Astrocyte (in vitro differentiated cells and primary cell): ENCODE results near the gene TMEM132C. TPM values are rescaled to one million over a fixed set of nuclear protein-coding genes. Genes with fewer than 3 reads are reported as not detected.

Experiments
- DNase-seq: peaks from one replicate; pipeline ENCODE4 v3.0.0-alpha.2; 2010; ENCODE audit warnings: low read depth
- FAIRE-seq: peaks from 2 replicates; lab custom pipeline; 2011; peaks lifted over from hg19 to GRCh38; lab: Jason Lieb, UNC
- H2AFZ ChIP-seq: 2 replicates; pipeline ENCODE4 v1.6.0; 2012; ENCODE audit warnings: low read depth, low read length, inconsistent platforms
- H3K27ac ChIP-seq: 2 replicates; pipeline ENCODE4 v1.5.1; 2011; ENCODE audit warnings: low read depth, low read length, inconsistent platforms
- H3K27me3 ChIP-seq: 2 replicates; pipeline ENCODE4 v1.6.0; 2011; ENCODE audit warnings: low read length, inconsistent platforms; ENCODE audit not compliant: insufficient read depth
- H3K36me3 ChIP-seq: 2 replicates; pipeline ENCODE4 v1.5.1; 2011; ENCODE audit warnings: low read length, inconsistent platforms; ENCODE audit not compliant: insufficient read depth
- H3K4me1 ChIP-seq: 2 replicates; pipeline ENCODE4 v1.5.1; 2011; ENCODE audit warnings: low read length, inconsistent platforms; ENCODE audit not compliant: insufficient read depth
- H3K4me2 ChIP-seq: 2 replicates; pipeline ENCODE4 v1.6.0; 2012; ENCODE audit warnings: low read length, inconsistent platforms
- H3K4me3 ChIP-seq: 2 replicates; pipeline ENCODE4 v1.5.1; 2011; ENCODE audit warnings: low read depth, mild to moderate bottlenecking, low read length, inconsistent platforms; ENCODE audit not compliant: insufficient read depth
- H3K79me2 ChIP-seq: 2 replicates; pipeline ENCODE4 v1.6.0; 2012; ENCODE audit warnings: mild to moderate bottlenecking, low read length, inconsistent platforms; ENCODE audit not compliant: insufficient read depth
- H3K9ac ChIP-seq: 2 replicates; pipeline ENCODE4 v1.6.0; 2012; ENCODE audit warnings: mild to moderate bottlenecking, low read length, inconsistent platforms
- H3K9me3 ChIP-seq: 2 replicates; pipeline ENCODE4 v1.5.1; 2012; ENCODE audit warnings: low read depth, mild to moderate bottlenecking, low read length, inconsistent platforms; ENCODE audit not compliant: insufficient read depth
- H4K20me1 ChIP-seq: 2 replicates; pipeline ENCODE4 v1.6.0; 2012; ENCODE audit warnings: low read length, inconsistent platforms; ENCODE audit not compliant: insufficient read depth
- H3K27ac Mint-ChIP-seq: one replicate; pipeline ENCODE4 v1.8.0; 2021; ENCODE audit warnings: mild to moderate bottlenecking, mixed read lengths; ENCODE audit not compliant: unreplicated experiment
- H3K27me3 Mint-ChIP-seq: one replicate; pipeline ENCODE4 v1.8.0; 2021; ENCODE audit warnings: low read depth, mixed read lengths; ENCODE audit not compliant: unreplicated experiment
- H3K36me3 Mint-ChIP-seq: one replicate; pipeline ENCODE4 v1.8.0; 2021; ENCODE audit warnings: low read depth, mixed read lengths; ENCODE audit not compliant: unreplicated experiment
- H3K4me1 Mint-ChIP-seq: one replicate; pipeline ENCODE4 v1.8.0; 2021; ENCODE audit warnings: low read depth, mixed read lengths; ENCODE audit not compliant: unreplicated experiment
- H3K4me3 Mint-ChIP-seq: one replicate; pipeline ENCODE4 v1.8.0; 2021; ENCODE audit warnings: mild to moderate bottlenecking, moderate library complexity, mixed read lengths; ENCODE audit not compliant: unreplicated experiment
- H3K9me3 Mint-ChIP-seq: one replicate; pipeline ENCODE4 v1.8.0; 2021; ENCODE audit warnings: mild to moderate bottlenecking, mixed read lengths; ENCODE audit not compliant: unreplicated experiment
- EZH2 ChIP-seq: IDR thresholded peaks from 2 replicates; pipeline ENCODE4 v1.6.1; 2012; ENCODE audit warnings: mild to moderate bottlenecking, low read length, inconsistent platforms; ENCODE audit not compliant: insufficient read depth
- total RNA-seq: library from RNA; stranded (reverse); gene quantifications from 2 replicates; pipeline ENCODE4 v1.2.1, GENCODE V29; 2021
- TF ChIP-seq, protein P1 (sequence below): IDR thresholded peaks from 2 replicates; pipeline ENCODE4 v1.5.1; 2011; ENCODE audit warnings: low read depth, mild to moderate bottlenecking, inconsistent platforms, low read length, moderate library complexity; ENCODE audit not compliant: insufficient read depth

The TMEM132C gene
- total RNA-seq, 1 donor from 2014 or later = not detected

DNA sequence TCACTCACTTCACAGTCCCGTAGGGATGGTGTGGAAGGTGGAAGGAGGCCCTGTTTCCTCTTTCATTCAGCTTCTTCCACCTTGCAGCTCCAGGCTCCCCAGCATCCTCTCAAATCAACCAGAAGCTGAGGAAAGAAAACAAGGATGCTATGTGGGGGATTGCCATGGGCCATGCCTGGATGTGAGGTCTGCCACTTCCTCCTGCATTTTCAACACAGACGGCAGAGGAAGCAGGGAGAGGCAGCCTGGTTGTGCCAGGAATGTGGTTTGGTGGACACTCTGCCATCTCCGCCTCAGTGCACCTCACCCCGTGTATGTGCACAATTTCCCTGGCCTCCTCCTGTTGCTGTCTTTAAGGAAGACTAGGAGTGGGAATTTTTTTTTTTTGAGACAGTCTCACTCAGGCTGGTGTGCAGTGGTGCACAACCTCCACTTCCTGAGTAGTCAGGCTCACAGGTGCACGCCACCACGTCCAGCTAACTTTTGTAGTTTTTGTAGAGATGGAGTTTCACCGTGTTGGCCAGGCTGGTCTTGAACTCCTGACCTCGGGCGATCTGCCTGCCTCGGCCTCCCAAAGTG lies 457.6 kb downstream of the TMEM132C start:
- Histone ChIP-seq H3K79me2 (no peaks in the 10 kb centered on the region), H3K4me1 (no peaks in the 10 kb centered on the region), H2AFZ (no peak overlapping the region), H3K27ac (no peak overlapping the region), H3K36me3 (no peaks in the 10 kb centered on the region), H3K4me3 (no peak overlapping the region), H3K9ac (no peak overlapping the region), H4K20me1 (no peaks in the 10 kb centered on the region), H3K4me2 (no peak overlapping the region), H3K27me3 (no peaks in the 10 kb centered on the region), H3K9me3 (no peaks in the 10 kb centered on the region)
- H3K4me3 Mint-ChIP-seq = no peak overlapping the region
- DNase-seq (no peak), FAIRE-seq (no peak)
- H3K4me1 Mint-ChIP-seq = no peaks in the 10 kb centered on the region
- peaks cover 3% of the 10 kb centered on the region for H3K9me3 Mint-ChIP-seq
- H3K27ac Mint-ChIP-seq = no peak overlapping the region
- H3K27me3 Mint-ChIP-seq = no peaks in the 10 kb centered on the region
- H3K36me3 Mint-ChIP-seq = no peaks in the 10 kb centered on the region
- no peak for TF ChIP-seq EZH2
- TF ChIP-seq, protein P1, sequence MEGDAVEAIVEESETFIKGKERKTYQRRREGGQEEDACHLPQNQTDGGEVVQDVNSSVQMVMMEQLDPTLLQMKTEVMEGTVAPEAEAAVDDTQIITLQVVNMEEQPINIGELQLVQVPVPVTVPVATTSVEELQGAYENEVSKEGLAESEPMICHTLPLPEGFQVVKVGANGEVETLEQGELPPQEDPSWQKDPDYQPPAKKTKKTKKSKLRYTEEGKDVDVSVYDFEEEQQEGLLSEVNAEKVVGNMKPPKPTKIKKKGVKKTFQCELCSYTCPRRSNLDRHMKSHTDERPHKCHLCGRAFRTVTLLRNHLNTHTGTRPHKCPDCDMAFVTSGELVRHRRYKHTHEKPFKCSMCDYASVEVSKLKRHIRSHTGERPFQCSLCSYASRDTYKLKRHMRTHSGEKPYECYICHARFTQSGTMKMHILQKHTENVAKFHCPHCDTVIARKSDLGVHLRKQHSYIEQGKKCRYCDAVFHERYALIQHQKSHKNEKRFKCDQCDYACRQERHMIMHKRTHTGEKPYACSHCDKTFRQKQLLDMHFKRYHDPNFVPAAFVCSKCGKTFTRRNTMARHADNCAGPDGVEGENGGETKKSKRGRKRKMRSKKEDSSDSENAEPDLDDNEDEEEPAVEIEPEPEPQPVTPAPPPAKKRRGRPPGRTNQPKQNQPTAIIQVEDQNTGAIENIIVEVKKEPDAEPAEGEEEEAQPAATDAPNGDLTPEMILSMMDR = no peak

DNA sequence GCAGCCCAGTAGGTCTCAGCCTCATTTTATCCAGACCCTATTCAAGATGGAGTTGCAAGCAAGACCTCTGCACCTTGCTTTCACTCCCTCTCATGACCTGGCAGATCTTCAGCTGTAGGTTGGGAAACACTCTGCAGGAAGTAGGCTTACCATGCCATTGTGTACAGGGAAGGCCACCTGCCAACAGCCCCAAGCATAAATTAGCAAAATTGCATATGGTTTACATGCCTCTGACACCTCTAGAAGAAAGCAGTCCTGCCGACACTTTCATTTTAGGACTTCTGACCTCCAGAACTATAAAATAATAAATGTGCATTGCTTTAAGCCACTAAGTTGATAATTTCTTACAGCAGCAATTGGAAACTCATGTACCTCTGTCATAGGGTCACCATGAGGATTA lies 459.9 kb downstream of the TMEM132C start:
- no peaks in the 10 kb centered on the region for H3K36me3 Mint-ChIP-seq
- Histone ChIP-seq H3K27me3 (no peaks in the 10 kb centered on the region), H4K20me1 (no peaks in the 10 kb centered on the region), H3K4me2 (no peak overlapping the region), H2AFZ (no peak overlapping the region), H3K9me3 (no peaks in the 10 kb centered on the region), H3K4me1 (no peaks in the 10 kb centered on the region), H3K9ac (no peak overlapping the region), H3K36me3 (no peaks in the 10 kb centered on the region), H3K27ac (no peak overlapping the region), H3K4me3 (no peak overlapping the region), H3K79me2 (no peaks in the 10 kb centered on the region)
- DNase-seq (no peak), FAIRE-seq (no peak)
- no peak overlapping the region for H3K27ac Mint-ChIP-seq
- no peaks in the 10 kb centered on the region for H3K27me3 Mint-ChIP-seq
- no peak for TF ChIP-seq EZH2
- TF ChIP-seq, protein P1 = no peak
- H3K4me1 Mint-ChIP-seq = no peaks in the 10 kb centered on the region
- peaks cover 3% of the 10 kb centered on the region for H3K9me3 Mint-ChIP-seq
- H3K4me3 Mint-ChIP-seq = no peak overlapping the region

DNA sequence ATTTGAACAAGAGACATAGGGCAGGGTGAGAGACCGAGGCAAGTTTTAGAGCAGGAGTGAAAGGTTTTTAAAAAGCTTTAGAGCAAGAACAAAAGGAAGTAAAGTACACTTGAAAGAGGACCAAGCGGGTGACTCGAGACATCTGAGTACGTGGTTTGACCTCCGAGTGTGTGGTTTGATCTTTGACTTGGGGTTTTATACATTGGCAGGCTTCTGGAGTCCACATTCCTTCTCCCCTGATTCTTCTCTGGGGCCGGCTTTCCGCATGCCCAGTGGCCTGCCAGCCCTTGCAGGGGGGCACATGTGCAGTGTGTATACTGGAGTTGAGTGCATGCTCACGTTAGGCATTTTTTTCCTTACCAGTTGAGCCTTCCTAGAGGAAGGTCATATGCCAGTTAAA lies 460.5 kb downstream of the TMEM132C start:
- peaks cover 5% of the 10 kb centered on the region for H3K9me3 Mint-ChIP-seq
- H3K4me1 ChIP-seq = no peaks in the 10 kb centered on the region
- no peaks in the 10 kb centered on the region for H3K36me3 Mint-ChIP-seq
- no peaks in the 10 kb centered on the region for H3K27me3 Mint-ChIP-seq
- H3K36me3 ChIP-seq = no peaks in the 10 kb centered on the region
- no peak for DNase-seq
- FAIRE-seq = no peak
- H3K4me3 ChIP-seq = no peak overlapping the region
- no peaks in the 10 kb centered on the region for H3K9me3 ChIP-seq
- H3K79me2 ChIP-seq = no peaks in the 10 kb centered on the region
- no peak overlapping the region for H3K27ac Mint-ChIP-seq
- no peak overlapping the region for H3K4me2 ChIP-seq
- H2AFZ ChIP-seq = no peak overlapping the region
- no peak overlapping the region for H3K27ac ChIP-seq
- H3K27me3 ChIP-seq = no peaks in the 10 kb centered on the region
- H3K4me3 Mint-ChIP-seq = no peak overlapping the region
- no peaks in the 10 kb centered on the region for H4K20me1 ChIP-seq
- H3K9ac ChIP-seq = no peak overlapping the region
- H3K4me1 Mint-ChIP-seq = no peaks in the 10 kb centered on the region
- TF ChIP-seq, protein P1 = no peak
- no peak for TF ChIP-seq EZH2
